H9 (cell line): ENCODE measurements around the gene CNGB1. TPM values are rescaled to one million over a fixed set of nuclear protein-coding genes. Genes with fewer than 3 reads are reported as not detected.

Experiments
- DNase-seq: peaks from one replicate; pipeline ENCODE4 v3.0.0-alpha.2; 2017
- H2AFZ ChIP-seq: one replicate; pipeline ENCODE4 v1.6.1; 2013; ENCODE audit warnings: mild to moderate bottlenecking, low read length, control low read depth, moderate library complexity
- H2AK5ac ChIP-seq: 2 replicates; pipeline ENCODE4 v1.6.1; 2013; ENCODE audit warnings: low read length, control low read depth, mixed read lengths; ENCODE audit not compliant: insufficient read length
- H2BK120ac ChIP-seq: one replicate; pipeline ENCODE4 v1.6.1; 2013; ENCODE audit warnings: low read depth, mild to moderate bottlenecking, low read length, control low read depth, inconsistent platforms; ENCODE audit not compliant: poor library complexity, severe bottlenecking
- H2BK12ac ChIP-seq: 2 replicates; pipeline ENCODE4 v1.6.1; 2013; ENCODE audit warnings: low read length, control low read depth, mixed read lengths, low read depth; ENCODE audit not compliant: insufficient read length
- H2BK15ac ChIP-seq: 2 replicates; pipeline ENCODE4 v1.6.1; 2013; ENCODE audit warnings: low read depth, low read length, control low read depth
- H2BK20ac ChIP-seq: one replicate; pipeline ENCODE4 v1.6.1; 2013; ENCODE audit warnings: low read depth, mild to moderate bottlenecking, low read length, control low read depth, inconsistent platforms; ENCODE audit not compliant: poor library complexity, severe bottlenecking
- H2BK5ac ChIP-seq: 2 replicates; pipeline ENCODE4 v1.6.1; 2013; ENCODE audit warnings: low read length, control low read depth, mixed read lengths; ENCODE audit not compliant: insufficient read length
- H3K14ac ChIP-seq: 2 replicates; pipeline ENCODE4 v1.6.1; 2013; ENCODE audit warnings: low read length, control low read depth; ENCODE audit not compliant: insufficient read depth
- H3K18ac ChIP-seq: 2 replicates; pipeline ENCODE4 v1.6.1; 2013; ENCODE audit warnings: low read depth, mild to moderate bottlenecking, mixed read lengths, low read length, control low read depth; ENCODE audit not compliant: insufficient read length
- H3K23ac ChIP-seq: 2 replicates; pipeline ENCODE4 v1.6.1; 2013; ENCODE audit warnings: low read length, control low read depth, mixed read lengths, low read depth; ENCODE audit not compliant: insufficient read length
- H3K23me2 ChIP-seq: 2 replicates; pipeline ENCODE4 v1.6.1; 2013; ENCODE audit warnings: low read depth, mild to moderate bottlenecking, mixed read lengths, low read length, control low read depth; ENCODE audit not compliant: insufficient read length, poor library complexity, severe bottlenecking
- H3K27ac ChIP-seq: 2 replicates; pipeline ENCODE4 v1.5.1; 2013; ENCODE audit warnings: low read length, control low read depth, mixed read lengths, low read depth; ENCODE audit not compliant: insufficient read length
- H3K27me3 ChIP-seq: 2 replicates; pipeline ENCODE4 v1.6.1; 2013; ENCODE audit warnings: low read length, control low read depth, inconsistent platforms; ENCODE audit not compliant: insufficient read depth
- H3K4ac ChIP-seq: 2 replicates; pipeline ENCODE4 v1.6.1; 2013; ENCODE audit warnings: low read depth, mild to moderate bottlenecking, control low read depth, inconsistent platforms, low read length, moderate library complexity
- H3K4me1 ChIP-seq: 2 replicates; pipeline ENCODE4 v1.6.1; 2013; ENCODE audit warnings: low read length, control low read depth, inconsistent platforms; ENCODE audit not compliant: insufficient read depth
- H3K4me2 ChIP-seq: 2 replicates; pipeline ENCODE4 v1.6.1; 2013; ENCODE audit warnings: low read length, control low read depth, mixed read lengths; ENCODE audit not compliant: insufficient read length, insufficient read depth
- H3K56ac ChIP-seq: 2 replicates; pipeline ENCODE4 v1.6.1; 2013; ENCODE audit warnings: low read depth, mild to moderate bottlenecking, mixed read lengths, low read length, control low read depth; ENCODE audit not compliant: insufficient read length
- H3K79me1 ChIP-seq: 2 replicates; pipeline ENCODE4 v1.6.1; 2013; ENCODE audit warnings: low read depth, mild to moderate bottlenecking, moderate library complexity, low read length, control low read depth, inconsistent platforms; ENCODE audit not compliant: insufficient read depth, poor library complexity, severe bottlenecking
- H3K79me2 ChIP-seq: 2 replicates; pipeline ENCODE4 v1.6.1; 2013; ENCODE audit warnings: low read length, control low read depth, inconsistent platforms; ENCODE audit not compliant: insufficient read depth
- H3K9ac ChIP-seq: 2 replicates; pipeline ENCODE4 v1.6.1; 2013; ENCODE audit warnings: low read length, control low read depth, mixed read lengths; ENCODE audit not compliant: insufficient read length; ENCODE audit errors: extremely low read depth
- H3K9me3 ChIP-seq: one replicate; pipeline ENCODE4 v1.6.1; 2013; ENCODE audit warnings: low read depth, low read length, inconsistent platforms; ENCODE audit not compliant: control insufficient read depth
- H3T11ph ChIP-seq: one replicate; pipeline ENCODE4 v1.6.1; 2013; ENCODE audit warnings: mild to moderate bottlenecking, low read length, control low read depth, inconsistent platforms
- H4K20me1 ChIP-seq: one replicate; pipeline ENCODE4 v1.6.1; 2013; ENCODE audit not compliant: control insufficient read depth, insufficient read length, insufficient read depth
- H4K5ac ChIP-seq: 2 replicates; pipeline ENCODE4 v1.6.1; 2013; ENCODE audit warnings: low read depth, mild to moderate bottlenecking, mixed read lengths, low read length, control low read depth; ENCODE audit not compliant: insufficient read length
- H4K8ac ChIP-seq: replicated peaks from 2 replicates; pipeline ENCODE4 v1.6.1; 2013; ENCODE audit warnings: low read length, control low read depth, mixed read lengths, low read depth; ENCODE audit not compliant: insufficient read length
- H4K91ac ChIP-seq: 2 replicates; pipeline ENCODE4 v1.6.1; 2013; ENCODE audit warnings: low read depth, mild to moderate bottlenecking, moderate library complexity, mixed read lengths, low read length, control low read depth; ENCODE audit not compliant: insufficient read length
- H3K27ac Mint-ChIP-seq, 3 experiments: 2 replicates in 2 of 3; 3 replicates in 1 of 3; pipeline ENCODE4 v1.8.0; 2020 to 2021; ENCODE audit warnings: mixed read lengths in 3 of 3, mild to moderate bottlenecking in 1 of 3, moderate library complexity in 1 of 3
- H3K27me3 Mint-ChIP-seq: 2 replicates; pipeline ENCODE4 v1.8.0; 2021; ENCODE audit warnings: low read depth, mild to moderate bottlenecking, moderate library complexity, mixed read lengths
- H3K36me3 Mint-ChIP-seq, 3 experiments: 2 replicates in 2 of 3; 3 replicates in 1 of 3; pipeline ENCODE4 v1.8.0; 2020 to 2021; ENCODE audit warnings: low read depth in 3 of 3, mixed read lengths in 3 of 3; ENCODE audit not compliant: insufficient read depth in 1 of 3
- H3K4me1 Mint-ChIP-seq, 2 experiments: 2 replicates each; pipeline ENCODE4 v1.8.0; 2020; ENCODE audit warnings: mixed read lengths in 2 of 2
- H3K4me3 Mint-ChIP-seq, 2 experiments: 2 replicates in 1 of 2; 3 replicates in 1 of 2; pipeline ENCODE4 v1.8.0; 2020 to 2021; ENCODE audit warnings: mild to moderate bottlenecking in 2 of 2, mixed read lengths in 2 of 2, moderate library complexity in 1 of 2
- H3K9me3 Mint-ChIP-seq, 2 experiments: 2 replicates in 1 of 2; 3 replicates in 1 of 2; pipeline ENCODE4 v1.8.0; 2020; ENCODE audit warnings: mild to moderate bottlenecking in 2 of 2, mixed read lengths in 2 of 2, moderate library complexity in 1 of 2
- CTCF ChIP-seq: fragments of 200-600 bp; sonication (generic); conservative IDR thresholded peaks from 3 replicates; pipeline ENCODE4 v1.8.0; 2021; ENCODE audit warnings: antibody characterized with exemption, mild to moderate bottlenecking
- WGBS: extraction: QIAGEN DNeasy Blood & Tissue Kit; methylation state at CpG from one replicate; pipeline ENCODE4 v1.1.7; 2013; ENCODE audit warnings: missing lambda C conversion rate, low lambda C conversion rate, mixed read lengths; ENCODE audit not compliant: insufficient read length; ENCODE audit errors: extremely low coverage; 5-methylcytosine and 5-hydroxymethylcytosine counted together
- total RNA-seq: library from RNA; stranded (reverse); gene quantifications from 2 replicates; pipeline ENCODE4 v1.2.1, GENCODE V29; 2021

The CNGB1 gene
- total RNA-seq, 1 experiment from 2014 or later, result not detected

- Histone ChIP-seq H3K79me1 (no peaks in the 10 kb centered on the region), H3K56ac (no peak overlapping the region), H3K9me3 (no peaks in the 10 kb centered on the region), H2BK12ac (no peak overlapping the region), H3K4ac (no peak overlapping the region), H3K4me1 (peaks cover 5% of the 10 kb centered on the region; the same call in 1 of the 2 replicates), H2BK15ac (no peak overlapping the region), H4K20me1 (no peaks in the 10 kb centered on the region), H2AFZ (no peak overlapping the region), H2BK20ac (no peak overlapping the region), H3K18ac (no peak overlapping the region), H3K9ac (no peak overlapping the region), H2BK120ac (no peak overlapping the region), H3K79me2 (no peaks in the 10 kb centered on the region), H3K27me3 (no peaks in the 10 kb centered on the region), H3K27ac (no peak overlapping the region), H3K23ac (no peak overlapping the region), H3K14ac (no peak overlapping the region), H2BK5ac (no peak overlapping the region), H3T11ph (no peak overlapping the region), H2AK5ac (no peak overlapping the region), H3K23me2 (no peaks in the 10 kb centered on the region), H4K8ac (no peak overlapping the region), H4K5ac (no peak overlapping the region), H4K91ac (no peak overlapping the region), H3K4me2 (no peak overlapping the region)
- no peaks in the 10 kb centered on the region for H3K36me3 Mint-ChIP-seq
- H3K9me3 Mint-ChIP-seq, result no peaks in the 10 kb centered on the region; a peak in 1 of 5 replicates
- peaks cover 8% of the 10 kb centered on the region for H3K27me3 Mint-ChIP-seq
- WGBS, result no CpG with 5 or more reads among the region's 12 CpGs
- H3K27ac Mint-ChIP-seq, result peak overlapping the region in 1 of 3 experiments; percentile 29; a peak in 1 of 7 replicates
- DNase-seq, result no peak
- no peak for TF ChIP-seq CTCF
- H3K4me1 Mint-ChIP-seq, result peaks cover 12 to 21% of the 10 kb centered on the region in 2 experiments
- H3K4me3 Mint-ChIP-seq, result no peak overlapping the region
These were observed 55.0 kb downstream of the CNGB1 start for GRCh38 chr16:57915811-57916488.
